Measurements from ENCODE around the gene IQCK. TPM values are rescaled to one million over a fixed set of nuclear protein-coding genes. Genes with fewer than 3 reads are reported as not detected.

Gene IQCK
- total RNA-seq, 2 donors from 2014 or later, result 7.5 to 14.4 TPM

DNA sequence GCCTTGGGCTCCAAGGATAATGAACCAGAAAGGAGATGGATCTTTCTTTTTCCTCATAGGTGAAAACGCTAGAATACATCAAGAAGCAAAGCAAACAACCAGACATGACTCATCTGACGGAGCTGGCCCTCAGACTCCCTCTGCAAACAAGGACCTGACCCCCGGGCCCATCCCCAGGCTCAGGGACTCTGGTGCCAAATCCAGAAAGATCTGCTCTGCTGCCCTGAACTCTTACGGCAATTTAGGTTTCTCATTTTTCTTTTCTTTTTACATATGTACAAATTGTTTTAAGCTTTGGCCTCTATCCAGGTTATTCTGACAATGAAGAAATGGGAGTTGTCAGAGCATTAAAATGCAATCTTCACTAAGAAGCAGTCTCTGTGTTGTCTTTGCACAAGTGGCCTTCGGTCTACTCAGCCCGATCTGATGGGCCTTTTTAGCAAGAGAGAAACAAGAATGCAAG, 17.7 kb upstream of the IQCK start:
- H3K27ac ChIP-seq, result peak overlapping the region; percentile 43 to 55
- no peaks in the 10 kb centered on the region for H3K27me3 ChIP-seq
- no peak overlapping the region for H3K4me3 ChIP-seq
- no peak for DNase-seq (ENCODE audit: low spot score)
- TF ChIP-seq, protein P1, sequence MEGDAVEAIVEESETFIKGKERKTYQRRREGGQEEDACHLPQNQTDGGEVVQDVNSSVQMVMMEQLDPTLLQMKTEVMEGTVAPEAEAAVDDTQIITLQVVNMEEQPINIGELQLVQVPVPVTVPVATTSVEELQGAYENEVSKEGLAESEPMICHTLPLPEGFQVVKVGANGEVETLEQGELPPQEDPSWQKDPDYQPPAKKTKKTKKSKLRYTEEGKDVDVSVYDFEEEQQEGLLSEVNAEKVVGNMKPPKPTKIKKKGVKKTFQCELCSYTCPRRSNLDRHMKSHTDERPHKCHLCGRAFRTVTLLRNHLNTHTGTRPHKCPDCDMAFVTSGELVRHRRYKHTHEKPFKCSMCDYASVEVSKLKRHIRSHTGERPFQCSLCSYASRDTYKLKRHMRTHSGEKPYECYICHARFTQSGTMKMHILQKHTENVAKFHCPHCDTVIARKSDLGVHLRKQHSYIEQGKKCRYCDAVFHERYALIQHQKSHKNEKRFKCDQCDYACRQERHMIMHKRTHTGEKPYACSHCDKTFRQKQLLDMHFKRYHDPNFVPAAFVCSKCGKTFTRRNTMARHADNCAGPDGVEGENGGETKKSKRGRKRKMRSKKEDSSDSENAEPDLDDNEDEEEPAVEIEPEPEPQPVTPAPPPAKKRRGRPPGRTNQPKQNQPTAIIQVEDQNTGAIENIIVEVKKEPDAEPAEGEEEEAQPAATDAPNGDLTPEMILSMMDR (IDR thresholded peaks at IDR 0.05), result no peak
- no peaks in the 10 kb centered on the region for H3K9me3 ChIP-seq
- H3K4me1 ChIP-seq, result peaks cover 5 to 56% of the 10 kb centered on the region in 2 donors
- H3K36me3 ChIP-seq, result peaks cover 40% of the 10 kb centered on the region

DNA sequence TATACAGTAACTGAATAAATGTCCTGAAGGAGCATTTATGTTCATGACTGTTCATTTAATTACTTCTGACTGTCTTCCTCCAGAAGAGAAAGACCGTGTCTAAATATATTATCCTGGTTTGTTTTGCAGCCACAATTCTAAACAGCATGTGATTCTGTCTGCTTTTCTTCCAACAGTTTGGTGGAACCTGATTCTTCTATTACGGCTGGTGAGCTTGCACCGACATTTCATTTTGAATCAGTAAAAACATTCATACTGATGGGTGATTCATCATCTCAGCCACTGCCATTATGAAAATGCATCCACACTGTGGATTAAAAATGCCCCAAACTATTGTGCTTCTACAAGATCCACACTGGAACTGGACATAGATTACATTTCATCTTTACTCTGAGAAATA, 17.0 kb upstream of the IQCK start:
- Histone ChIP-seq H3K4me1 (peaks cover 3 to 50% of the 10 kb centered on the region in 2 donors), H3K9me3 (no peaks in the 10 kb centered on the region), H3K36me3 (peaks cover 43% of the 10 kb centered on the region), H3K27me3 (no peaks in the 10 kb centered on the region), H3K27ac (peak overlapping the region in 1 of 2 donors; percentile 55), H3K4me3 (no peak overlapping the region)
- TF ChIP-seq, protein P1 (IDR thresholded peaks at IDR 0.05), result no peak
- no peak for DNase-seq (ENCODE audit: low spot score)

DNA sequence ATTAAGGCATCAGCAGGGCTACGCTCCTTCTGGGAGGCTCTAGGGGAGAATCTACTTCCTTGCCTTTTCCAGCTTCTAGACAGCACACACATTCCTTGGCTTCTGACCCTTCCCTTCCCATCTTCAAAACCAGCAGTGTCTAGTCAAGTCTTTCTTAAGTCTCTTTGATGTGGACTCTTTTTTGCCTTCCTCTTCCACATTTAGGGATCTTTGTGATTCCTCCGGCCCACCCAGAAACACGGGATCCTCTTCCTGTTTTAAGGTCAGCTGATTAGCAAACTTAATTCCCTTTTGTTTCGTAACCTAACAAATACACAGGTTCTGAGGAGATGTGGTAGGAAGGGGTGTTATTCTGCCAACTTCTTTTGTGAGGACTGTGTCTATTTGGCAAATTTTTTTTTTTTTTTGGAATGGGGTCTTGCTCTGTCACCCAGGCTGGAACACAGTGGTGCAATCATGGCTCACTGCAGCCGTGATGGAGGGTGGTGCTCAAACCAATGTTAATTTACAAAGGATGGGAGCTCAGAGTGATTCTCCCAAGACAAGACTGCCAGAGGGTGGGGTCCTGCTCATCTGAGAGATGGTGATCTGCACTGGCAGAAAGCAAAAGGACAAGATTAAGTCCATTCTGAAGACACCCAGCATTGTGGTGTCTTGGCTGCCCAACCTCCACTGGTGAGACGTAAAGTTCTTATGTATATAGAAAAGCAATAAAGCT, 14.7 kb upstream of the IQCK start:
- Histone ChIP-seq H3K9me3 (no peaks in the 10 kb centered on the region), H3K27ac (peak overlapping the region; percentile 50 to 63)

DNA sequence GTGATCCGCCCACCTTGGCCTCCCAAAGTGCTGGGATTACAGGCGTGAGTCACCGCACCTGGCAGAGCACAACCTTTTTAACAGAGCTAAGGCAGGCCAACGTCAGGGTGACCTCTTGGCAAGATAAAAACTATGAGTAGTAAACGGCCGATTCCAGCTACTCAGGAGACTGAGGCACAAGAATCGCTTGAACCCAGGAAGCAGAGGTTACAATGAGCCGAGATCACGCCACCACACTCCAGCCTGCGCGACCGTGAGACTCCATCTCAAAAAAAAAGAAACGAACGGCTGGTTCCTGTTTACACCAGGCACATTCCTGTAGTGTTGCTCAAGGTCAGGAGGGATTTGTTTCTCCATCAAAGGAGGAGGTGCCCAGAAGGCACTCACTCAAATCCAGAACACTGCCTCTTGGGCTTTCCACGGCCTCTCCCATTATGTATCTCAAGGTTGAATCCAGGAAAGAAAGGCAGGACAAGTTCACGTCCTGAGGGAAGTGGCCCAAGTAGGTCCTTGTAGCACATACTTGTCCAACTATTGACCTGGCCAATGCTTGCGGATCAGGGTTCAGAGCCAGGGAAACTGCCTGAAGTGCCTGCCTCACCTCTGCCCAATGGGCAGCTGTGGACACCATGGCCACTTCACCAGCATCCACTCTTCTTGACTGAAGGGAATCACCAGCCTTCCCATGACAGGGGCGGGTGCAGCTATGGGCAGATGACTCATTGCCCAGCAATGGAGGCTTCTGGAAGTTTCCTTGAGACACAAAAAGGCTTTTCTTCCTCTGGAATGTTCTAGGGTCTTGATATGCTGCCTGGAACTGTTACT, 13.5 kb upstream of the IQCK start:
- no peak for DNase-seq (ENCODE audit: low spot score)
- TF ChIP-seq, protein P1 (IDR thresholded peaks at IDR 0.05), result no peak
- H3K27me3 ChIP-seq, result no peaks in the 10 kb centered on the region
- no peak overlapping the region for H3K4me3 ChIP-seq
- no peaks in the 10 kb centered on the region for H3K9me3 ChIP-seq
- H3K27ac ChIP-seq, result peak overlapping the region; percentile 50 to 63
- H3K36me3 ChIP-seq, result peaks cover 49% of the 10 kb centered on the region
- peaks cover 2 to 23% of the 10 kb centered on the region in 2 donors for H3K4me1 ChIP-seq

More for the DNA sequence above, 14.7 kb upstream of the IQCK start:
- Histone ChIP-seq H3K27me3 (no peaks in the 10 kb centered on the region), H3K4me3 (no peak overlapping the region), H3K4me1 (peaks cover 2 to 27% of the 10 kb centered on the region in 2 donors), H3K36me3 (peaks cover 49% of the 10 kb centered on the region)
- TF ChIP-seq, protein P1 (IDR thresholded peaks at IDR 0.05), result no peak
- DNase-seq (ENCODE audit: low spot score), result no peak

DNA sequence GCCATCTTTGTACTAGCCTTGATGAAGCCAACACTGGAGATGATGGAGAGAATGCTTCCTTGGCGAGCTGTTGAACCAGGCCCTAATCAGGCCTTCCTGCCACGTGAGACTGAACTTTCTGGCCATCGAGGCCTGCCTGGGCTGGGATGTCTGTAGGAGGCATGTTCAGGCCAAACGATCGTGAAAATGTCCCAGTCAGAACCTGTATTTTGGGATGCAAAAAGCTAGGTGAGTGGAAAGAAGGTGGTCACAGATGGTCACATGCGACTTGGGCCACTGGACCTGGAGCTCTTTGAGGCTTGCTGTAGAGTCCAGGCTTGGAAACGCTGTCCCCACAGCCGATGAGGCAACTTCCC, 12.9 kb upstream of the IQCK start:
- Histone ChIP-seq H3K9me3 (no peaks in the 10 kb centered on the region), H3K36me3 (peaks cover 53% of the 10 kb centered on the region), H3K4me3 (no peak overlapping the region), H3K27me3 (no peaks in the 10 kb centered on the region), H3K4me1 (peaks cover 2 to 23% of the 10 kb centered on the region in 2 donors), H3K27ac (peak overlapping the region; percentile 50 to 63)
- no peak for DNase-seq (ENCODE audit: low spot score)
- TF ChIP-seq, protein P1 (IDR thresholded peaks at IDR 0.05), result no peak

Data from right atrium auricular region (tissue), 2 donors.